OCI-LY1 (cell line): ENCODE data around the gene PDGFRB.

ENCODE experiments used
- H2AFZ ChIP-seq: fragments of 200-600 bp; sonication (generic), shearing (Covaris generic); 2 replicates; pipeline ENCODE4 v1.6.0; 2014; ENCODE audit warnings: antibody characterized with exemption, mild to moderate bottlenecking, low read length
- H3F3A ChIP-seq: fragments of 200-600 bp; sonication (generic), shearing (Covaris generic); 2 replicates; pipeline ENCODE4 v1.6.0; 2014; ENCODE audit warnings: mild to moderate bottlenecking, antibody characterized with exemption, low read length, moderate library complexity; ENCODE audit not compliant: insufficient read depth
- H3K27ac ChIP-seq: fragments of 200-600 bp; sonication (generic); 2 replicates; pipeline ENCODE4 v1.5.1; 2014; ENCODE audit warnings: low read length, mixed run types, mild to moderate bottlenecking, low read depth; ENCODE audit not compliant: poor library complexity, severe bottlenecking
- H3K27me3 ChIP-seq: fragments of 200-600 bp; sonication (generic); 2 replicates; pipeline ENCODE4 v1.6.0; 2014; ENCODE audit warnings: antibody characterized with exemption, mild to moderate bottlenecking, low read length, moderate library complexity; ENCODE audit not compliant: insufficient read depth
- H3K36me3 ChIP-seq: fragments of 200-600 bp; sonication (generic); 2 replicates; pipeline ENCODE4 v1.6.1; 2014; ENCODE audit warnings: mild to moderate bottlenecking, antibody characterized with exemption, low read length, moderate library complexity, mixed read lengths; ENCODE audit not compliant: insufficient read depth
- H3K4me1 ChIP-seq: fragments of 200-600 bp; sonication (generic); 2 replicates; pipeline ENCODE4 v1.5.1; 2014; ENCODE audit warnings: mild to moderate bottlenecking, low read length, moderate library complexity; ENCODE audit not compliant: insufficient read depth, severe bottlenecking
- H3K4me2 ChIP-seq: fragments of 200-600 bp; sonication (generic), shearing (Covaris generic); 2 replicates; pipeline ENCODE4 v1.6.1; 2014; ENCODE audit warnings: low read length
- H3K4me3 ChIP-seq: fragments of 200-600 bp; sonication (generic); 2 replicates; pipeline ENCODE4 v1.5.1; 2014; ENCODE audit warnings: low read length, low read depth, mild to moderate bottlenecking, mixed read lengths; ENCODE audit not compliant: poor library complexity, severe bottlenecking
- H3K79me2 ChIP-seq: fragments of 200-600 bp; shearing (Covaris generic); 2 replicates; pipeline ENCODE4 v1.6.1; 2016; ENCODE audit warnings: mixed run types, low read length, mixed read lengths; ENCODE audit not compliant: insufficient read depth
- H3K9ac ChIP-seq: fragments of 200-600 bp; sonication (generic), shearing (Covaris generic); 2 replicates; pipeline ENCODE4 v1.6.1; 2014; ENCODE audit warnings: mild to moderate bottlenecking, low read length, mixed read lengths
- H3K9me2 ChIP-seq: fragments of 200-600 bp; sonication (generic), shearing (Covaris generic); 2 replicates; pipeline ENCODE4 v1.6.1; 2014; ENCODE audit warnings: low read depth, mild to moderate bottlenecking, low read length, mixed read lengths
- H3K9me3 ChIP-seq: fragments of 200-600 bp; shearing (Covaris generic); 2 replicates; pipeline ENCODE4 v1.6.1; 2014; ENCODE audit warnings: low read length, mixed read lengths
- H4K20me1 ChIP-seq: fragments of 200-600 bp; sonication (generic), shearing (Covaris generic); 2 replicates; pipeline ENCODE4 v1.6.0; 2016; ENCODE audit warnings: mild to moderate bottlenecking, low read length; ENCODE audit not compliant: insufficient read depth
- EZH2 ChIP-seq: fragments of 200-600 bp; sonication (generic), shearing (Covaris generic); IDR thresholded peaks from 2 replicates; pipeline ENCODE4 v1.8.0; 2017; ENCODE audit warnings: borderline replicate concordance, mixed run types, mild to moderate bottlenecking, antibody characterized with exemption, low read length, moderate library complexity, mixed read lengths
- TF ChIP-seq, protein P1 (sequence below): fragments of 200-600 bp; sonication (generic), shearing (Covaris generic); IDR thresholded peaks from 2 replicates; pipeline ENCODE4 v1.5.1; 2017; ENCODE audit warnings: mild to moderate bottlenecking, antibody characterized with exemption, low read length, moderate library complexity, mixed read lengths

The PDGFRB gene

DNA sequence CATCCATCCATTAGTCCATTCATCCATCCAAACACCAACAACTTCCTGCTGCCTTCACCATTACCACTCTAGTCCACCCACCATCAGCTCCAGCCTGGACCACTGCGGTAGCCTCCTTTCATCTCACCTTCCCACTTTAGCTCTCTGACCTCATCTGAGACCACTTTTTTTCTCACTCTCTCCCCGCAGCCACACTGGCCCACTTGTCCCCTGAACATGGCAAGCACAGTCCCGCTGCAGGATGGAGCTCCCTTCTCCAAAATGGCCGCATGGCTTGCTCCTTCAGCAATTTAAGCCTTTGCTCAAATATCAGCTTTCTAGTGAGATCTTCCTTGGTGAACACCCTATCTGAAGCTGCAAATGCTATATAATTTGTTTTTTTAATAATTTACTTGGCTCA lies 80.4 kb downstream of the PDGFRB start:
- H3K27ac ChIP-seq, result no peak overlapping the region
- H3K79me2 ChIP-seq, result no peaks in the 10 kb centered on the region
- no peak overlapping the region for H3K4me3 ChIP-seq
- H2AFZ ChIP-seq, result no peak overlapping the region
- H3K4me2 ChIP-seq, result no peak overlapping the region
- H3K36me3 ChIP-seq, result no peaks in the 10 kb centered on the region
- H3F3A ChIP-seq, result no peaks in the 10 kb centered on the region
- no peaks in the 10 kb centered on the region for H3K4me1 ChIP-seq
- TF ChIP-seq EZH2, result no peak
- TF ChIP-seq, protein P1, sequence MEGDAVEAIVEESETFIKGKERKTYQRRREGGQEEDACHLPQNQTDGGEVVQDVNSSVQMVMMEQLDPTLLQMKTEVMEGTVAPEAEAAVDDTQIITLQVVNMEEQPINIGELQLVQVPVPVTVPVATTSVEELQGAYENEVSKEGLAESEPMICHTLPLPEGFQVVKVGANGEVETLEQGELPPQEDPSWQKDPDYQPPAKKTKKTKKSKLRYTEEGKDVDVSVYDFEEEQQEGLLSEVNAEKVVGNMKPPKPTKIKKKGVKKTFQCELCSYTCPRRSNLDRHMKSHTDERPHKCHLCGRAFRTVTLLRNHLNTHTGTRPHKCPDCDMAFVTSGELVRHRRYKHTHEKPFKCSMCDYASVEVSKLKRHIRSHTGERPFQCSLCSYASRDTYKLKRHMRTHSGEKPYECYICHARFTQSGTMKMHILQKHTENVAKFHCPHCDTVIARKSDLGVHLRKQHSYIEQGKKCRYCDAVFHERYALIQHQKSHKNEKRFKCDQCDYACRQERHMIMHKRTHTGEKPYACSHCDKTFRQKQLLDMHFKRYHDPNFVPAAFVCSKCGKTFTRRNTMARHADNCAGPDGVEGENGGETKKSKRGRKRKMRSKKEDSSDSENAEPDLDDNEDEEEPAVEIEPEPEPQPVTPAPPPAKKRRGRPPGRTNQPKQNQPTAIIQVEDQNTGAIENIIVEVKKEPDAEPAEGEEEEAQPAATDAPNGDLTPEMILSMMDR, result no peak
- H3K9me2 ChIP-seq, result no peaks in the 10 kb centered on the region
- no peaks in the 10 kb centered on the region for H3K9me3 ChIP-seq
- no peak overlapping the region for H3K9ac ChIP-seq
- no peaks in the 10 kb centered on the region for H4K20me1 ChIP-seq
- H3K27me3 ChIP-seq, result peaks cover 11% of the 10 kb centered on the region

- Histone ChIP-seq H3K9me2 (no peaks in the 10 kb centered on the region), H3K4me1 (no peaks in the 10 kb centered on the region), H3K79me2 (no peaks in the 10 kb centered on the region), H3K4me2 (no peak overlapping the region), H3F3A (no peaks in the 10 kb centered on the region), H3K9me3 (no peaks in the 10 kb centered on the region), H3K36me3 (no peaks in the 10 kb centered on the region), H4K20me1 (no peaks in the 10 kb centered on the region), H3K27ac (no peak overlapping the region), H3K27me3 (peaks cover 8% of the 10 kb centered on the region), H3K9ac (no peak overlapping the region), H2AFZ (no peak overlapping the region), H3K4me3 (no peak overlapping the region)
- TF ChIP-seq, protein P1, result no peak
- no peak for TF ChIP-seq EZH2
Measured at GRCh38 chr5:150073677-150074076, 82.0 kb downstream of the PDGFRB start.

DNA sequence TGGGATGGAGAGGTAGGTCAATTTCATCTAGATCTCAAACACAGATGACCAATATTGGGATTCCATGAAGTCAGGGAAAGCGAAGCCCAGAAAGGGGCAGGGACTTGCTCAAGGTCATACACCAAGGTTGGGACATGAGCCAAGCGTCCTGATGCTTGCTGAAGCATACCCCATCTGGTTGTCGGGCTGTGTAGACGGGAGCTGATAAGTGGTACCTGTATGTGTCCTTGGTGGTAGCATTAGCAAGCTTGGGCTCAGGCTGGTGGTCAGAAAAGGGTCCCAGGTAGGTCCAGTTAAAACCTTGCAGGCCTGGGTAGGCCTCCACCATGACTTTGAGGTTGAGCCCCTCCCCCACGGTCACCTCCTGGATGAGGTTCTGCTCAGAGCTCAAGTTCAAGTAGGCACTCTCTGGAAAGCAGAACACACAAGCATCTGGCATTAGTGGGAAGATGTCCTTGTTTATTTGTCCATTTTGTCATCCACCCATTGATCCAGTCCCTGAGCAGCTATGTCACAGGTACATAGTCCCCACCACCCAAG lies 82.5 kb downstream of the PDGFRB start:
- H3F3A ChIP-seq, result no peaks in the 10 kb centered on the region
- H3K36me3 ChIP-seq, result no peaks in the 10 kb centered on the region
- peaks cover 8% of the 10 kb centered on the region for H3K27me3 ChIP-seq
- H3K4me3 ChIP-seq, result no peak overlapping the region
- no peaks in the 10 kb centered on the region for H3K79me2 ChIP-seq
- no peak overlapping the region for H3K9ac ChIP-seq
- no peak for TF ChIP-seq EZH2
- TF ChIP-seq, protein P1, result no peak
- no peaks in the 10 kb centered on the region for H3K4me1 ChIP-seq
- no peaks in the 10 kb centered on the region for H3K9me2 ChIP-seq
- no peak overlapping the region for H3K27ac ChIP-seq
- no peak overlapping the region for H2AFZ ChIP-seq
- H4K20me1 ChIP-seq, result no peaks in the 10 kb centered on the region
- H3K9me3 ChIP-seq, result no peaks in the 10 kb centered on the region
- no peak overlapping the region for H3K4me2 ChIP-seq
